ENCODE results near the gene JUNB. TPM values are rescaled to one million over a fixed set of nuclear protein-coding genes. Genes with fewer than 3 reads are reported as not detected.

Gene JUNB
- total and polyA plus RNA-seq, 2 of the 13 experiments (the other 11 are each of a cell fraction or from before 2014, with no cell fraction given) = 7.7 to 8.2 TPM

DNA sequence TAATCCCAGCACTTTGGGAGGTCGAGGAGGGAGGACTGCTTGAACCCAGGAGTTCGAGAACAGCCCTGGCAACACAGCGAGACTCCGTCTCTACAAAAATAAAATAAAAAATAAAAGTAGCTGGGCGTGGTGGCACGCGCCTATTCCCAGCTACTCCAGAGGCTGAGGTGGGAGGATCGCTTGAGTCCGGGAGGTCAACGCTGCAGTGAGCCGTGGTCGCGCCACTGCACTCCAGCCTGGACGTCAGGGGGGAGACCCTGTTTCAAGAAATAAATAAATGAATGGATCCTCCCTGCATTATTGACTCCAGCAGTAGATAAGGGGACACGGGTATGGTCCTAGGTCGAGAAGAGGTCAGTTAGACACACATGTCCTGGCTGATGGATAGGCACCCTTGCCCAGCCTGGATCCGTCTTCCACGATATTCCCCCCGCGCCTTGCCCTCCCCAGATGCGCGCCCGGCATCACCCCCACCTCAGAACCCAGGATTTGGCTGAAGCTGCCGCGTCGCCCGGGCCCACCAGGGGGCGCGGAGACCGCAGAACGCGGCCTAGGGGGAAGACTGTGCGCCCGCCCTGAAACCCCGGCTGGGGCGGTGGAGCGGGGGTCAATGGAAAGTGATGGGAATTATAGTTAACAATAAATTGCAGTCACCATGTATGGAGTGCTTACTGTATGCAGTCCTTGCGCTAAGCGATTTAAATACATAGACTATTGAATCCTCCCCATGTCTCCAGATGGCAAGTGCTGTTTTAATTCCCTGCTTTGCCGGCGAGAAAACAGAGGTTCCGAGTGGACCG, 13.9 kb upstream of the JUNB start (continued):
- no peak for TF ChIP-seq FOXM1 (CRISPR knock-in tag; IDR thresholded peaks at IDR 0.05)
- TF ChIP-seq PHF5A (CRISPR knock-in tag; IDR thresholded peaks at IDR 0.05; ENCODE audit: low read depth, unreplicated experiment) = no peak
- no peak for TF ChIP-seq CAMTA2 (CRISPR knock-in tag; IDR thresholded peaks at IDR 0.05; ENCODE audit: borderline replicate concordance)
- TF ChIP-seq GATAD1 (CRISPR knock-in tag; IDR thresholded peaks at IDR 0.05) = 0 out of 2 replicates have a peak, but pooled peaks have one; percentile 19
- TF ChIP-seq ZNF678 (CRISPR knock-in tag; IDR thresholded peaks at IDR 0.05) = no peak
- TF ChIP-seq ZKSCAN1 (IDR thresholded peaks at IDR 0.05; ENCODE audit: low read length) = no peak
- TF ChIP-seq, protein P1, sequence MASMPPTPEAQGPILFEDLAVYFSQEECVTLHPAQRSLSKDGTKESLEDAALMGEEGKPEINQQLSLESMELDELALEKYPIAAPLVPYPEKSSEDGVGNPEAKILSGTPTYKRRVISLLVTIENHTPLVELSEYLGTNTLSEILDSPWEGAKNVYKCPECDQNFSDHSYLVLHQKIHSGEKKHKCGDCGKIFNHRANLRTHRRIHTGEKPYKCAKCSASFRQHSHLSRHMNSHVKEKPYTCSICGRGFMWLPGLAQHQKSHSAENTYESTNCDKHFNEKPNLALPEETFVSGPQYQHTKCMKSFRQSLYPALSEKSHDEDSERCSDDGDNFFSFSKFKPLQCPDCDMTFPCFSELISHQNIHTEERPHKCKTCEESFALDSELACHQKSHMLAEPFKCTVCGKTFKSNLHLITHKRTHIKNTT (CRISPR knock-in tag; IDR thresholded peaks at IDR 0.05) = no peak
- TF ChIP-seq CENPT (CRISPR knock-in tag; IDR thresholded peaks at IDR 0.05; ENCODE audit: low read depth) = no peak
- TF ChIP-seq DPF2 (CRISPR knock-in tag; IDR thresholded peaks at IDR 0.05; ENCODE audit: borderline replicate concordance, low read depth) = no peak
- TF ChIP-seq ZFP37 (CRISPR knock-in tag; IDR thresholded peaks at IDR 0.05; ENCODE audit: borderline replicate concordance) = no peak
- TF ChIP-seq ZNF121 (CRISPR knock-in tag; IDR thresholded peaks at IDR 0.05) = no peak
- TF ChIP-seq, protein P2, sequence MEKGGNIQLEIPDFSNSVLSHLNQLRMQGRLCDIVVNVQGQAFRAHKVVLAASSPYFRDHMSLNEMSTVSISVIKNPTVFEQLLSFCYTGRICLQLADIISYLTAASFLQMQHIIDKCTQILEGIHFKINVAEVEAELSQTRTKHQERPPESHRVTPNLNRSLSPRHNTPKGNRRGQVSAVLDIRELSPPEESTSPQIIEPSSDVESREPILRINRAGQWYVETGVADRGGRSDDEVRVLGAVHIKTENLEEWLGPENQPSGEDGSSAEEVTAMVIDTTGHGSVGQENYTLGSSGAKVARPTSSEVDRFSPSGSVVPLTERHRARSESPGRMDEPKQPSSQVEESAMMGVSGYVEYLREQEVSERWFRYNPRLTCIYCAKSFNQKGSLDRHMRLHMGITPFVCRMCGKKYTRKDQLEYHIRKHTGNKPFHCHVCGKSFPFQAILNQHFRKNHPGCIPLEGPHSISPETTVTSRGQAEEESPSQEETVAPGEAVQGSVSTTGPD (CRISPR knock-in tag; IDR thresholded peaks at IDR 0.05) = no peak
- TF ChIP-seq SP5 (CRISPR knock-in tag; IDR thresholded peaks at IDR 0.05; ENCODE audit: borderline replicate concordance, low read depth) = no peak
- TF ChIP-seq NFRKB (IDR thresholded peaks at IDR 0.05) = no peak
- TF ChIP-seq, protein P3, sequence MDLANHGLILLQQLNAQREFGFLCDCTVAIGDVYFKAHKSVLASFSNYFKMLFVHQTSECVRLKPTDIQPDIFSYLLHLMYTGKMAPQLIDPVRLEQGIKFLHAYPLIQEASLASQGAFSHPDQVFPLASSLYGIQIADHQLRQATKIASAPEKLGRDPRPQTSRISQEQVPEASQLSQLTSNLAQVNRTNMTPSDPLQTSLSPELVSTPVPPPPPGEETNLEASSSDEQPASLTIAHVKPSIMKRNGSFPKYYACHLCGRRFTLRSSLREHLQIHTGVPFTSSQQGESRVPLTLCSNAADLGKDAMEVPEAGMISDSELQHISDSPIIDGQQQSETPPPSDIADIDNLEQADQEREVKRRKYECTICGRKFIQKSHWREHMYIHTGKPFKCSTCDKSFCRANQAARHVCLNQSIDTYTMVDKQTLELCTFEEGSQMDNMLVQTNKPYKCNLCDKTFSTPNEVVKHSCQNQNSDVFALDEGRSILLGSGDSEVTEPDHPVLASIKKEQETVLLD (CRISPR knock-in tag; IDR thresholded peaks at IDR 0.05; ENCODE audit: low read depth) = no peak
- 0 out of 2 replicates have a peak, but pooled peaks have one; percentile 47 for TF ChIP-seq HOXA5 (CRISPR knock-in tag; IDR thresholded peaks at IDR 0.05)
- TF ChIP-seq HES4 (CRISPR knock-in tag; IDR thresholded peaks at IDR 0.05; ENCODE audit: borderline replicate concordance) = 0 out of 2 replicates have a peak, but pooled peaks have one; percentile 40
- TF ChIP-seq ZNF766 (CRISPR knock-in tag; IDR thresholded peaks at IDR 0.05; ENCODE audit: borderline replicate concordance) = no peak
- no peak for TF ChIP-seq PITX1 (CRISPR knock-in tag; IDR thresholded peaks at IDR 0.05)
- no peak for TF ChIP-seq WIZ (CRISPR knock-in tag; IDR thresholded peaks at IDR 0.05)
- peak; percentile 65; the same call in 1 of the 2 replicates for TF ChIP-seq SNAPC2 (CRISPR knock-in tag; IDR thresholded peaks at IDR 0.05)
- no peak for TF ChIP-seq BRD4 (CRISPR knock-in tag; IDR thresholded peaks at IDR 0.05)
- TF ChIP-seq ZNF607 (CRISPR knock-in tag; IDR thresholded peaks at IDR 0.05; ENCODE audit: borderline replicate concordance) = no peak
- TF ChIP-seq FOXK1 (CRISPR knock-in tag; IDR thresholded peaks at IDR 0.05; ENCODE audit: borderline replicate concordance, low read depth) = no peak
- no peak for TF ChIP-seq ZNF878 (CRISPR knock-in tag; IDR thresholded peaks at IDR 0.05)
- TF ChIP-seq, protein P4, sequence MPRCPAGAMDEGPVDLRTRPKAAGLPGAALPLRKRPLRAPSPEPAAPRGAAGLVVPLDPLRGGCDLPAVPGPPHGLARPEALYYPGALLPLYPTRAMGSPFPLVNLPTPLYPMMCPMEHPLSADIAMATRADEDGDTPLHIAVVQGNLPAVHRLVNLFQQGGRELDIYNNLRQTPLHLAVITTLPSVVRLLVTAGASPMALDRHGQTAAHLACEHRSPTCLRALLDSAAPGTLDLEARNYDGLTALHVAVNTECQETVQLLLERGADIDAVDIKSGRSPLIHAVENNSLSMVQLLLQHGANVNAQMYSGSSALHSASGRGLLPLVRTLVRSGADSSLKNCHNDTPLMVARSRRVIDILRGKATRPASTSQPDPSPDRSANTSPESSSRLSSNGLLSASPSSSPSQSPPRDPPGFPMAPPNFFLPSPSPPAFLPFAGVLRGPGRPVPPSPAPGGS (CRISPR knock-in tag; IDR thresholded peaks at IDR 0.05) = no peak
- no peak for TF ChIP-seq ARNTL (CRISPR knock-in tag; IDR thresholded peaks at IDR 0.05)

All from HepG2 (cell line).